SH-SY5Y (cell line): ENCODE results near the gene COMMD7.

Experiments used
- GATA2 ChIP-seq: IDR thresholded peaks from 2 replicates; pipeline ENCODE4 v1.6.1; 2011; ENCODE audit warnings: mild to moderate bottlenecking, low read depth, low read length
- GATA3 ChIP-seq: IDR thresholded peaks from 2 replicates; pipeline ENCODE4 v1.6.1; 2011; ENCODE audit warnings: low read depth, mild to moderate bottlenecking, low read length, moderate library complexity

- TF ChIP-seq GATA3 = no peak
- TF ChIP-seq GATA2 = no peak
Observed at GRCh38 chr20:32672394-32672981, 70.8 kb downstream of the COMMD7 start.
